ENCODE measurements around the gene IGSF11.
"Not testable (repeated sequence)": the region's sequence is repeated elsewhere in the genome, so short reads cannot be mapped to it uniquely, and the experiment has no call there.

The IGSF11 gene

DNA sequence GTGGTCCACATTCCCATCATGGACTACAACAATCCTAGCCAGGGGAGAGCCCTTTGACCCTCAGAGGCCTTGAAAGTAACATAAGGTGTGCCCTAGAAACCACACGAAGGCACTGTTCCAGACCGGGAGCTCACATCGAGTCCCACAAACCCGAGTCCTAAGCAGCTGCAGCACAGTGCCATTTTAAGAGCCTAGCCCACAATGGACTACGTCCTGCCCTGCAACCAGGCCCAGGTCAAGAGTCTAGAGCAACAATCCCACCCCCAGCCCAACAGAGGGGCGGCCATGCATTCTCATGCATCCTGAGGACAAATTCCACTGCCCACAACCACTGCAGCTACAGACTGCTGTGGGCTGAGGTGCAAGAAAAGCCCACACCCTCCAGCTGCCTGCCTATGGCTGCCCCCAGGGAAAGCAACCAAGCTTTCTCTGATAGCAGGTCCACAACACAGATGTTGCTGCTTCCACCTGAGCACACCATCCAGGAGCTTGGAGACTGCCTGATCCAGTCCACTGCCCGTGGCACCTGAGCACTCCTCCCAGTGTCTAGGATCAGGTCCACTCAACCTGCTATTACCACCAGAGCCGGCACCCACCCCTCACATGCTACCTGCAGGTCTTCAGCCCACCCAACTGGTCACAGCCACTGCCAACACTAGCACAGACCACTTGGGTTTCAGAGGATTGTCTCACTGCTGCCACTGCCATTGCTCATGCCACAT, 56.8 kb downstream of the IGSF11 start:
- no peak overlapping the region for H3K4me3 ChIP-seq (replicated peaks; ENCODE audit: insufficient read depth, low read length)
- H3K27ac ChIP-seq (replicated peaks), result no peak overlapping the region
- DNase-seq (ENCODE audit: low read depth in 1 of 2, low spot score in 1 of 2), result no peak
- no peaks in the 10 kb centered on the region for H3K27me3 ChIP-seq (ENCODE audit: insufficient read depth, poor library complexity, severe bottlenecking)
- no peak for TF ChIP-seq SPI1 (IDR thresholded peaks at IDR 0.05; ENCODE audit: borderline replicate concordance, low read depth)
- TF ChIP-seq, protein P1, sequence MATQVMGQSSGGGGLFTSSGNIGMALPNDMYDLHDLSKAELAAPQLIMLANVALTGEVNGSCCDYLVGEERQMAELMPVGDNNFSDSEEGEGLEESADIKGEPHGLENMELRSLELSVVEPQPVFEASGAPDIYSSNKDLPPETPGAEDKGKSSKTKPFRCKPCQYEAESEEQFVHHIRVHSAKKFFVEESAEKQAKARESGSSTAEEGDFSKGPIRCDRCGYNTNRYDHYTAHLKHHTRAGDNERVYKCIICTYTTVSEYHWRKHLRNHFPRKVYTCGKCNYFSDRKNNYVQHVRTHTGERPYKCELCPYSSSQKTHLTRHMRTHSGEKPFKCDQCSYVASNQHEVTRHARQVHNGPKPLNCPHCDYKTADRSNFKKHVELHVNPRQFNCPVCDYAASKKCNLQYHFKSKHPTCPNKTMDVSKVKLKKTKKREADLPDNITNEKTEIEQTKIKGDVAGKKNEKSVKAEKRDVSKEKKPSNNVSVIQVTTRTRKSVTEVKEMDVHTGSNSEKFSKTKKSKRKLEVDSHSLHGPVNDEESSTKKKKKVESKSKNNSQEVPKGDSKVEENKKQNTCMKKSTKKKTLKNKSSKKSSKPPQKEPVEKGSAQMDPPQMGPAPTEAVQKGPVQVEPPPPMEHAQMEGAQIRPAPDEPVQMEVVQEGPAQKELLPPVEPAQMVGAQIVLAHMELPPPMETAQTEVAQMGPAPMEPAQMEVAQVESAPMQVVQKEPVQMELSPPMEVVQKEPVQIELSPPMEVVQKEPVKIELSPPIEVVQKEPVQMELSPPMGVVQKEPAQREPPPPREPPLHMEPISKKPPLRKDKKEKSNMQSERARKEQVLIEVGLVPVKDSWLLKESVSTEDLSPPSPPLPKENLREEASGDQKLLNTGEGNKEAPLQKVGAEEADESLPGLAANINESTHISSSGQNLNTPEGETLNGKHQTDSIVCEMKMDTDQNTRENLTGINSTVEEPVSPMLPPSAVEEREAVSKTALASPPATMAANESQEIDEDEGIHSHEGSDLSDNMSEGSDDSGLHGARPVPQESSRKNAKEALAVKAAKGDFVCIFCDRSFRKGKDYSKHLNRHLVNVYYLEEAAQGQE (IDR thresholded peaks at IDR 0.05; ENCODE audit: insufficient replicate concordance, low read depth), result no peak
- TF ChIP-seq, protein P2, sequence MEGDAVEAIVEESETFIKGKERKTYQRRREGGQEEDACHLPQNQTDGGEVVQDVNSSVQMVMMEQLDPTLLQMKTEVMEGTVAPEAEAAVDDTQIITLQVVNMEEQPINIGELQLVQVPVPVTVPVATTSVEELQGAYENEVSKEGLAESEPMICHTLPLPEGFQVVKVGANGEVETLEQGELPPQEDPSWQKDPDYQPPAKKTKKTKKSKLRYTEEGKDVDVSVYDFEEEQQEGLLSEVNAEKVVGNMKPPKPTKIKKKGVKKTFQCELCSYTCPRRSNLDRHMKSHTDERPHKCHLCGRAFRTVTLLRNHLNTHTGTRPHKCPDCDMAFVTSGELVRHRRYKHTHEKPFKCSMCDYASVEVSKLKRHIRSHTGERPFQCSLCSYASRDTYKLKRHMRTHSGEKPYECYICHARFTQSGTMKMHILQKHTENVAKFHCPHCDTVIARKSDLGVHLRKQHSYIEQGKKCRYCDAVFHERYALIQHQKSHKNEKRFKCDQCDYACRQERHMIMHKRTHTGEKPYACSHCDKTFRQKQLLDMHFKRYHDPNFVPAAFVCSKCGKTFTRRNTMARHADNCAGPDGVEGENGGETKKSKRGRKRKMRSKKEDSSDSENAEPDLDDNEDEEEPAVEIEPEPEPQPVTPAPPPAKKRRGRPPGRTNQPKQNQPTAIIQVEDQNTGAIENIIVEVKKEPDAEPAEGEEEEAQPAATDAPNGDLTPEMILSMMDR (IDR thresholded peaks at IDR 0.05; ENCODE audit: insufficient read depth, low read length), result no peak
- TF ChIP-seq GABPA (IDR thresholded peaks at IDR 0.05; ENCODE audit: low read depth), result no peak
- TF ChIP-seq POLR2AphosphoS5 (IDR thresholded peaks at IDR 0.05; ENCODE audit: low read depth), result no peak

DNA sequence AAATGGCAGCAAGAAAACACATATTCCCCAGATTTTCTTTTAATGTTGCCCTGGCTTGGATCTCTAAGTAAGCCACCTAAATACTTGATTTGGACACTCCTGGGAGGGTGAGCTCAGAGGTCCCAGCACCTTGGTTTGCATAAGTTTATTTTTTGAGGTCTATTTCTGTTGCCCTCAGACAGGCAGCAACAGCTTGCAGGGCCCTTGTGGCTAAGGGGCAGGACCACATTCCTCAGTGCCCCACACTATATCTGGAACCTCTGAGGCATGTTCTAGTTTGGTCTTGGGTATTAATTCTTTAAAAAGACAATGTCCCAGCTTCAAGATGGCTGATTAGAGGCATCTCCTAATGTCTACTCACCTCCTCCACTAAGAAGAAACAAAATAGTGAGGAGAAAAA, 57.5 kb downstream of the IGSF11 start:
- TF ChIP-seq, protein P2 (IDR thresholded peaks at IDR 0.05; ENCODE audit: insufficient read depth, low read length), result no peak
- TF ChIP-seq, protein P1 (IDR thresholded peaks at IDR 0.05; ENCODE audit: insufficient replicate concordance, low read depth), result no peak
- TF ChIP-seq SPI1 (IDR thresholded peaks at IDR 0.05; ENCODE audit: borderline replicate concordance, low read depth), result no peak
- no peak for TF ChIP-seq POLR2AphosphoS5 (IDR thresholded peaks at IDR 0.05; ENCODE audit: low read depth)
- TF ChIP-seq GABPA (IDR thresholded peaks at IDR 0.05; ENCODE audit: low read depth), result no peak
- DNase-seq (ENCODE audit: low read depth in 1 of 2, low spot score in 1 of 2), result no peak
- no peak overlapping the region for H3K4me3 ChIP-seq (replicated peaks; ENCODE audit: insufficient read depth, low read length)
- H3K27me3 ChIP-seq (ENCODE audit: insufficient read depth, poor library complexity, severe bottlenecking), result no peaks in the 10 kb centered on the region
- no peak overlapping the region for H3K27ac ChIP-seq (replicated peaks)

DNA sequence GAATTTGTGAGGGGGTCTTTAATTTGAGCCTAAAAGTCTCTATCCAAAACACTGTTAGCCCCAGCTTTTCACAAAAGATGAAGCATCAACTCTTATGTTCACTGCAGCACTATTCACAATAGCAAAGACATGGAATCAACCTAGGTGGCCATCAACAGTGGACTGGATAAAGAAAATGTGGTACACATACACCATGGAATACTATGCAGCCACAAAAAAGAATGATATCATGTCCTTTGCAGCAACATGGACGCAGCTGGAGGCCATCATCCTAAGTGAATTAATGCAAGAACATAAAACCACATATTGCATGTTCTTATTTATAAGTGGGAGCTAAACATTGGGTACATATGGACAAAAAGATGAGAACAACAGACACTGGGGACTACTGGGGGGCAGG, 59.2 kb downstream of the IGSF11 start:
- not testable (repeated sequence) for H3K27me3 ChIP-seq (ENCODE audit: insufficient read depth, poor library complexity, severe bottlenecking)

DNA sequence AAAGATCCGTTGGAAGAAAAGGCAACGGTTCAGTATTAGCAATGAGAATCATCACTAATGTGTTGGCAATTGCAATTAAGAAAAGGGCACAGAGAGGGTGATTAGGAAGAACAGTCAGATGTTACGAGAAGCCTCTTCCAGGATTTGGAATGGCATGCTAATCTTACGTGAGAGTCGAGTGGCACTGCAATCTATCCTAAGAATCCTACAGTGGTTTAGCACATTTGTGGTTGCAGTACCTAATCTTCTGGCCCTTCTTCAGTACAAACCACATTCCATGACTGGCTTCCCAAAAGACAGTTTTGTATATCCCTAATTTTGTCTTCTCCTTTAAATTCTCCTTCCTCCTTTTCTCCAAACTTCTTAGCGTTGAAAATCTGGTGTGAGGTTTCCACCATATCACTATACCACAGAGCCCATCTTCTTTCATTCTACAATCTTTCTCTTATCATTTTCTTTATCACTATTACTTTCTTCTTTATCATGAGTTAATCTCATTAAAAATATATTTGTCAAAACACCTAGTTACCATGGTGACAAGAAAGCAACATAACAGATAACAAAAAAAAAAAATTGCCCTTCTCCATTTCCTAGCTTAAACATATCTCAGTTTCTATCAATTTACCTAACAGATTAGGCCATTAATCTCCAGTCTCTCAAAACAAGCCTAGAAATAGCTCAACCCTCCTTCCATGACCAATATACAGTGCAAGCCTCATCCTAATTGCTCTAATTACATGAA, 60.1 kb downstream of the IGSF11 start:
- Histone ChIP-seq H3K27ac (replicated peaks) (no peak overlapping the region), H3K27me3 (ENCODE audit: insufficient read depth, poor library complexity, severe bottlenecking) (no peaks in the 10 kb centered on the region), H3K4me3 (replicated peaks; ENCODE audit: insufficient read depth, low read length) (no peak overlapping the region)
- TF ChIP-seq GABPA (IDR thresholded peaks at IDR 0.05; ENCODE audit: low read depth) (no peak), SPI1 (IDR thresholded peaks at IDR 0.05; ENCODE audit: borderline replicate concordance, low read depth) (no peak), POLR2AphosphoS5 (IDR thresholded peaks at IDR 0.05; ENCODE audit: low read depth) (no peak)
- TF ChIP-seq, protein P1 (IDR thresholded peaks at IDR 0.05; ENCODE audit: insufficient replicate concordance, low read depth), result no peak
- TF ChIP-seq, protein P2 (IDR thresholded peaks at IDR 0.05; ENCODE audit: insufficient read depth, low read length), result no peak
- no peak for DNase-seq (ENCODE audit: low read depth in 1 of 2, low spot score in 1 of 2)

More for the DNA sequence above, 59.2 kb downstream of the IGSF11 start:
- H3K27ac ChIP-seq (replicated peaks); DNase-seq (ENCODE audit: low read depth in 1 of 2, low spot score in 1 of 2); H3K4me3 ChIP-seq (replicated peaks; ENCODE audit: insufficient read depth, low read length): not testable (repeated sequence)
